Measurements from ENCODE around the gene LARP1. TPM values are rescaled to one million over a fixed set of nuclear protein-coding genes. Genes with fewer than 3 reads are reported as not detected.

LARP1 gene
- total and polyA plus RNA-seq, 9 of the 15 experiments (the other 6 are each of a cell fraction or from before 2014, with no cell fraction given): 22.6 to 300 (median 92.0) TPM

DNA sequence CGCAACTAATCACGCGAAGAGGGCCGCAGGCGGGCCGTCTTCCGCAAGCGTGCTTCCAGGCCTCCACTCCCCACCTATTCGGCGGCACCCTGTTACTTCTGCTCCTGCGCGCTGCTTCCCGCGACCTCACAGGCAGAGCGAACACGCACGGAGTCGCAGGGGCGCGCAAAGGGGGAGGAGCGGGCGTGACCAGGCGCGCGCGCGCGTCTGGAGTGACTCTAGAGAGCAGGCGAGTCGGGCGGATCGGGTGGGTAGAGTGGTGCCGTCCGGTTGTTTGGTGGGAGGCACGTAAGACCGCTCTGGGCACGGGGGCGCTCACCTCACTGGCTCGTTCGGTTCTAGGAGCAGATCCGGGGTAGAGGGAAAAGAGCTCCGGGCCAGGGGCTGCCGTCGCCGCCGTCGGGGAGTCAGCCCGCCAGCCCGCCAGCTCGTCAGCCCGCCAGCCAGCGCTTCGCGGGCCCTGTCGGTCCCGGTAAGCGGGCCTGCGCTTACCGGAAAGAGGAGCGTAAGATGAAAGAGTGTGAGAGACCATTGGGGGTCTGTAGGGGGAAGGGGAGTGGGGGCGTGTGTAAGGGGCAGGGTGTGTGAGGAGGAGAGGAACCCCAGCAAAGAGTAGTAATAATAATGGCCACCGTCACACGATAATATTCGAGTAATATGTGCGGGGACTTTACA is 103.3 kb downstream of the LARP1 start, which contains the start of gene CNOT8 (continued):
- TF ChIP-seq, protein P1, sequence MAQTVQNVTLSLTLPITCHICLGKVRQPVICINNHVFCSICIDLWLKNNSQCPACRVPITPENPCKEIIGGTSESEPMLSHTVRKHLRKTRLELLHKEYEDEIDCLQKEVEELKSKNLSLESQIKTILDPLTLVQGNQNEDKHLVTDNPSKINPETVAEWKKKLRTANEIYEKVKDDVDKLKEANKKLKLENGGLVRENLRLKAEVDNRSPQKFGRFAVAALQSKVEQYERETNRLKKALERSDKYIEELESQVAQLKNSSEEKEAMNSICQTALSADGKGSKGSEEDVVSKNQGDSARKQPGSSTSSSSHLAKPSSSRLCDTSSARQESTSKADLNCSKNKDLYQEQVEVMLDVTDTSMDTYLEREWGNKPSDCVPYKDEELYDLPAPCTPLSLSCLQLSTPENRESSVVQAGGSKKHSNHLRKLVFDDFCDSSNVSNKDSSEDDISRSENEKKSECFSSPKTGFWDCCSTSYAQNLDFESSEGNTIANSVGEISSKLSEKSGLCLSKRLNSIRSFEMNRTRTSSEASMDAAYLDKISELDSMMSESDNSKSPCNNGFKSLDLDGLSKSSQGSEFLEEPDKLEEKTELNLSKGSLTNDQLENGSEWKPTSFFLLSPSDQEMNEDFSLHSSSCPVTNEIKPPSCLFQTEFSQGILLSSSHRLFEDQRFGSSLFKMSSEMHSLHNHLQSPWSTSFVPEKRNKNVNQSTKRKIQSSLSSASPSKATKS (CRISPR knock-in tag; IDR thresholded peaks at IDR 0.05): no peak
- no peak for TF ChIP-seq CEBPB (tag; IDR thresholded peaks at IDR 0.05)
- no peak for TF ChIP-seq FOS (IDR thresholded peaks at IDR 0.05; ENCODE audit: extremely low read depth, insufficient read length)
- TF ChIP-seq KAT2B (IDR thresholded peaks at IDR 0.05; ENCODE audit: low read depth, low read length): no peak
- no peak for TF ChIP-seq ZBTB8A (IDR thresholded peaks at IDR 0.05; ENCODE audit: partially characterized antibody)
- TF ChIP-seq, protein P2, sequence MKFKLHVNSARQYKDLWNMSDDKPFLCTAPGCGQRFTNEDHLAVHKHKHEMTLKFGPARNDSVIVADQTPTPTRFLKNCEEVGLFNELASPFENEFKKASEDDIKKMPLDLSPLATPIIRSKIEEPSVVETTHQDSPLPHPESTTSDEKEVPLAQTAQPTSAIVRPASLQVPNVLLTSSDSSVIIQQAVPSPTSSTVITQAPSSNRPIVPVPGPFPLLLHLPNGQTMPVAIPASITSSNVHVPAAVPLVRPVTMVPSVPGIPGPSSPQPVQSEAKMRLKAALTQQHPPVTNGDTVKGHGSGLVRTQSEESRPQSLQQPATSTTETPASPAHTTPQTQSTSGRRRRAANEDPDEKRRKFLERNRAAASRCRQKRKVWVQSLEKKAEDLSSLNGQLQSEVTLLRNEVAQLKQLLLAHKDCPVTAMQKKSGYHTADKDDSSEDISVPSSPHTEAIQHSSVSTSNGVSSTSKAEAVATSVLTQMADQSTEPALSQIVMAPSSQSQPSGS (CRISPR knock-in tag; IDR thresholded peaks at IDR 0.05): no peak
- 0 out of 2 replicates have a peak, but pooled peaks have one; percentile 37 for TF ChIP-seq HNRNPL (IDR thresholded peaks at IDR 0.05; ENCODE audit: low read depth, low read length)
- TF ChIP-seq ZNF165 (CRISPR knock-in tag; IDR thresholded peaks at IDR 0.05; ENCODE audit: borderline replicate concordance): 0 out of 2 replicates have a peak, but pooled peaks have one; percentile 67
- TF ChIP-seq, protein P3, sequence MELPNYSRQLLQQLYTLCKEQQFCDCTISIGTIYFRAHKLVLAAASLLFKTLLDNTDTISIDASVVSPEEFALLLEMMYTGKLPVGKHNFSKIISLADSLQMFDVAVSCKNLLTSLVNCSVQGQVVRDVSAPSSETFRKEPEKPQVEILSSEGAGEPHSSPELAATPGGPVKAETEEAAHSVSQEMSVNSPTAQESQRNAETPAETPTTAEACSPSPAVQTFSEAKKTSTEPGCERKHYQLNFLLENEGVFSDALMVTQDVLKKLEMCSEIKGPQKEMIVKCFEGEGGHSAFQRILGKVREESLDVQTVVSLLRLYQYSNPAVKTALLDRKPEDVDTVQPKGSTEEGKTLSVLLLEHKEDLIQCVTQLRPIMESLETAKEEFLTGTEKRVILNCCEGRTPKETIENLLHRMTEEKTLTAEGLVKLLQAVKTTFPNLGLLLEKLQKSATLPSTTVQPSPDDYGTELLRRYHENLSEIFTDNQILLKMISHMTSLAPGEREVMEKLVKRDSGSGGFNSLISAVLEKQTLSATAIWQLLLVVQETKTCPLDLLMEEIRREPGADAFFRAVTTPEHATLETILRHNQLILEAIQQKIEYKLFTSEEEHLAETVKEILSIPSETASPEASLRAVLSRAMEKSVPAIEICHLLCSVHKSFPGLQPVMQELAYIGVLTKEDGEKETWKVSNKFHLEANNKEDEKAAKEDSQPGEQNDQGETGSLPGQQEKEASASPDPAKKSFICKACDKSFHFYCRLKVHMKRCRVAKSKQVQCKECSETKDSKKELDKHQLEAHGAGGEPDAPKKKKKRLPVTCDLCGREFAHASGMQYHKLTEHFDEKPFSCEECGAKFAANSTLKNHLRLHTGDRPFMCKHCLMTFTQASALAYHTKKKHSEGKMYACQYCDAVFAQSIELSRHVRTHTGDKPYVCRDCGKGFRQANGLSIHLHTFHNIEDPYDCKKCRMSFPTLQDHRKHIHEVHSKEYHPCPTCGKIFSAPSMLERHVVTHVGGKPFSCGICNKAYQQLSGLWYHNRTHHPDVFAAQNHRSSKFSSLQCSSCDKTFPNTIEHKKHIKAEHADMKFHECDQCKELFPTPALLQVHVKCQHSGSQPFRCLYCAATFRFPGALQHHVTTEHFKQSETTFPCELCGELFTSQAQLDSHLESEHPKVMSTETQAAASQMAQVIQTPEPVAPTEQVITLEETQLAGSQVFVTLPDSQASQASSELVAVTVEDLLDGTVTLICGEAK (IDR thresholded peaks at IDR 0.05): peak; percentile 77
- TF ChIP-seq, protein P3 (CRISPR knock-in tag; IDR thresholded peaks at IDR 0.05): no peak
- TF ChIP-seq HMG20B (CRISPR knock-in tag; IDR thresholded peaks at IDR 0.05): no peak
- TF ChIP-seq CREBBP (IDR thresholded peaks at IDR 0.05; ENCODE audit: low read depth, low read length): no peak
- no peak for TF ChIP-seq MAFK (IDR thresholded peaks at IDR 0.05; ENCODE audit: low read length)
- no peak for TF ChIP-seq KAT8 (IDR thresholded peaks at IDR 0.05; ENCODE audit: low read depth)
- TF ChIP-seq YBX1 (IDR thresholded peaks at IDR 0.05): no peak
- peak; percentile 84 for TF ChIP-seq ELF4 (CRISPR knock-in tag; IDR thresholded peaks at IDR 0.05)
- TF ChIP-seq SP2 (IDR thresholded peaks at IDR 0.05; ENCODE audit: extremely low read depth, low read depth, low read length, poor library complexity, severe bottlenecking): peak; percentile 98
